ENCODE data around the gene ZNF580. TPM values are rescaled to one million over a fixed set of nuclear protein-coding genes. Genes with fewer than 3 reads are reported as not detected.

The ZNF580 gene
- total and polyA plus RNA-seq, 2 of the 13 experiments (the other 11 are each of a cell fraction or from before 2014, with no cell fraction given): 4.4 to 6.0 TPM

GRCh38 chr19:55653651-55654322 is 13.0 kb downstream of the ZNF580 start (continued):
- TF ChIP-seq, protein P1, sequence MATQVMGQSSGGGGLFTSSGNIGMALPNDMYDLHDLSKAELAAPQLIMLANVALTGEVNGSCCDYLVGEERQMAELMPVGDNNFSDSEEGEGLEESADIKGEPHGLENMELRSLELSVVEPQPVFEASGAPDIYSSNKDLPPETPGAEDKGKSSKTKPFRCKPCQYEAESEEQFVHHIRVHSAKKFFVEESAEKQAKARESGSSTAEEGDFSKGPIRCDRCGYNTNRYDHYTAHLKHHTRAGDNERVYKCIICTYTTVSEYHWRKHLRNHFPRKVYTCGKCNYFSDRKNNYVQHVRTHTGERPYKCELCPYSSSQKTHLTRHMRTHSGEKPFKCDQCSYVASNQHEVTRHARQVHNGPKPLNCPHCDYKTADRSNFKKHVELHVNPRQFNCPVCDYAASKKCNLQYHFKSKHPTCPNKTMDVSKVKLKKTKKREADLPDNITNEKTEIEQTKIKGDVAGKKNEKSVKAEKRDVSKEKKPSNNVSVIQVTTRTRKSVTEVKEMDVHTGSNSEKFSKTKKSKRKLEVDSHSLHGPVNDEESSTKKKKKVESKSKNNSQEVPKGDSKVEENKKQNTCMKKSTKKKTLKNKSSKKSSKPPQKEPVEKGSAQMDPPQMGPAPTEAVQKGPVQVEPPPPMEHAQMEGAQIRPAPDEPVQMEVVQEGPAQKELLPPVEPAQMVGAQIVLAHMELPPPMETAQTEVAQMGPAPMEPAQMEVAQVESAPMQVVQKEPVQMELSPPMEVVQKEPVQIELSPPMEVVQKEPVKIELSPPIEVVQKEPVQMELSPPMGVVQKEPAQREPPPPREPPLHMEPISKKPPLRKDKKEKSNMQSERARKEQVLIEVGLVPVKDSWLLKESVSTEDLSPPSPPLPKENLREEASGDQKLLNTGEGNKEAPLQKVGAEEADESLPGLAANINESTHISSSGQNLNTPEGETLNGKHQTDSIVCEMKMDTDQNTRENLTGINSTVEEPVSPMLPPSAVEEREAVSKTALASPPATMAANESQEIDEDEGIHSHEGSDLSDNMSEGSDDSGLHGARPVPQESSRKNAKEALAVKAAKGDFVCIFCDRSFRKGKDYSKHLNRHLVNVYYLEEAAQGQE (IDR thresholded peaks at IDR 0.05; ENCODE audit: borderline replicate concordance in 1 of 2, low read depth in 1 of 2, low read length in 2 of 2): no peak
- TF ChIP-seq SMAD9 (CRISPR knock-in tag; IDR thresholded peaks at IDR 0.05) (no peak), ATRX (CRISPR knock-in tag; IDR thresholded peaks at IDR 0.05; ENCODE audit: borderline replicate concordance) (no peak), ZSCAN9 (CRISPR knock-in tag; IDR thresholded peaks at IDR 0.05; ENCODE audit: borderline replicate concordance) (no peak; the same call in 1 of the 2 replicates), REXO4 (CRISPR knock-in tag; IDR thresholded peaks at IDR 0.05; ENCODE audit: borderline replicate concordance) (no peak), DBP (CRISPR knock-in tag; IDR thresholded peaks at IDR 0.05; ENCODE audit: not compliant biosample characterization) (no peak), ZNF121 (CRISPR knock-in tag; IDR thresholded peaks at IDR 0.05) (no peak), HDAC2 (CRISPR knock-in tag; IDR thresholded peaks at IDR 0.05) (peak; percentile 79), SOX13 (IDR thresholded peaks at IDR 0.05) (no peak), SOX13 (CRISPR knock-in tag; conservative IDR thresholded peaks at IDR 0.05 in 1 of 2, IDR thresholded peaks at IDR 0.05 in 1 of 2) (peak in 1 of 2 experiments; percentile 18; a peak in 1 of 4 replicates), KAT2B (IDR thresholded peaks at IDR 0.05; ENCODE audit: borderline replicate concordance, low read depth, low read length) (no peak), ZNF773 (CRISPR knock-in tag; IDR thresholded peaks at IDR 0.05; ENCODE audit: borderline replicate concordance) (no peak), KDM1A (CRISPR knock-in tag; IDR thresholded peaks at IDR 0.05) (0 out of 2 replicates have a peak, but pooled peaks have one; percentile 49), MAFK (conservative IDR thresholded peaks at IDR 0.05 in 1 of 2, IDR thresholded peaks at IDR 0.05 in 1 of 2; ENCODE audit: low read length in 2 of 2) (peak in 1 of 2 experiments; percentile 0; a peak in 1 of 4 replicates), ZNF331 (CRISPR knock-in tag; IDR thresholded peaks at IDR 0.05) (peak; percentile 86), MTF2 (CRISPR knock-in tag; IDR thresholded peaks at IDR 0.05; ENCODE audit: borderline replicate concordance) (no peak), KDM2A (CRISPR knock-in tag; IDR thresholded peaks at IDR 0.05; ENCODE audit: borderline replicate concordance, low read depth) (peak; percentile 97), ZNF274 (CRISPR knock-in tag; IDR thresholded peaks at IDR 0.05) (0 out of 2 replicates have a peak, but pooled peaks have one; percentile 42), TEAD3 (CRISPR knock-in tag; optimal IDR thresholded peaks at IDR 0.05; ENCODE audit: borderline replicate concordance) (peak; percentile 46), KDM4B (CRISPR knock-in tag; IDR thresholded peaks at IDR 0.05) (peak; percentile 69; the same call in 1 of the 2 replicates), CENPBD1 (CRISPR knock-in tag; IDR thresholded peaks at IDR 0.05; ENCODE audit: borderline replicate concordance, low read depth) (no peak), ZFP62 (CRISPR knock-in tag; IDR thresholded peaks at IDR 0.05) (no peak), ZNF670 (CRISPR knock-in tag; IDR thresholded peaks at IDR 0.05; ENCODE audit: borderline replicate concordance) (peak; percentile 84), ZNF772 (CRISPR knock-in tag; IDR thresholded peaks at IDR 0.05) (peak; percentile 39; the same call in 1 of the 2 replicates), ZNF576 (CRISPR knock-in tag; IDR thresholded peaks at IDR 0.05) (no peak), CENPT (CRISPR knock-in tag; IDR thresholded peaks at IDR 0.05; ENCODE audit: low read depth) (no peak)
